Measurements from ENCODE around the gene KLHL3.

The KLHL3 gene

DNA sequence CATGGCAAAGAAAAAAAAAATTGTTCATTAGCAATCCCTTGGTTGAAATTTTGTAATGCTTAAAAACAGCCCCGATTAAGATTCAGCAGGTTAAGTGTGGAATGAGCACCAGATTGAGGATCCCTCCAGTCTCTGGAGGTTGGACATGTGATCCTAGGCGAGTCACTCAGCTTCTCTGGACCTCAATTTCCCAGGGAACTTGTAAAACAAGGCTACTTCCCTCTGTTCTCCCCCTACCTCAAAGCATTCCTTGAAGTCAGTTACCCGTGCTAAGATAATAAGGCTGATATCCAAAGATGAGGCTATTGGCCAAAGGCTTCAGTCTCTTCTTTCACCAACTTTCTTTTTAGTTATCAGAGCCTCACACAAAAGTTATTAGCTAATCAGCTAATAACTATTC lies 2.9 kb downstream of the KLHL3 start:
- TF ChIP-seq, protein P1, sequence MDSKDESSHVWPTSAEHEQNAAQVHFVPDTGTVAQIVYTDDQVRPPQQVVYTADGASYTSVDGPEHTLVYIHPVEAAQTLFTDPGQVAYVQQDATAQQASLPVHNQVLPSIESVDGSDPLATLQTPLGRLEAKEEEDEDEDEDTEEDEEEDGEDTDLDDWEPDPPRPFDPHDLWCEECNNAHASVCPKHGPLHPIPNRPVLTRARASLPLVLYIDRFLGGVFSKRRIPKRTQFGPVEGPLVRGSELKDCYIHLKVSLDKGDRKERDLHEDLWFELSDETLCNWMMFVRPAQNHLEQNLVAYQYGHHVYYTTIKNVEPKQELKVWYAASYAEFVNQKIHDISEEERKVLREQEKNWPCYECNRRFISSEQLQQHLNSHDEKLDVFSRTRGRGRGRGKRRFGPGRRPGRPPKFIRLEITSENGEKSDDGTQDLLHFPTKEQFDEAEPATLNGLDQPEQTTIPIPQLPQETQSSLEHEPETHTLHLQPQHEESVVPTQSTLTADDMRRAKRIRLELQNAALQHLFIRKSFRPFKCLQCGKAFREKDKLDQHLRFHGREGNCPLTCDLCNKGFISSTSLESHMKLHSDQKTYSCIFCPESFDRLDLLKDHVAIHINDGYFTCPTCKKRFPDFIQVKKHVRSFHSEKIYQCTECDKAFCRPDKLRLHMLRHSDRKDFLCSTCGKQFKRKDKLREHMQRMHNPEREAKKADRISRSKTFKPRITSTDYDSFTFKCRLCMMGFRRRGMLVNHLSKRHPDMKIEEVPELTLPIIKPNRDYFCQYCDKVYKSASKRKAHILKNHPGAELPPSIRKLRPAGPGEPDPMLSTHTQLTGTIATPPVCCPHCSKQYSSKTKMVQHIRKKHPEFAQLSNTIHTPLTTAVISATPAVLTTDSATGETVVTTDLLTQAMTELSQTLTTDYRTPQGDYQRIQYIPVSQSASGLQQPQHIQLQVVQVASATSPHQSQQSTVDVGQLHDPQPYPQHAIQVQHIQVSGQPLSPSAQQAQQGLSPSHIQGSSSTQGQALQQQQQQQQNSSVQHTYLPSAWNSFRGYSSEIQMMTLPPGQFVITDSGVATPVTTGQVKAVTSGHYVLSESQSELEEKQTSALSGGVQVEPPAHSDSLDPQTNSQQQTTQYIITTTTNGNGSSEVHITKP (tag by site-specific recombination; IDR thresholded peaks at IDR 0.05) = no peak
- no peak for TF ChIP-seq ZNF561 (tag by site-specific recombination; IDR thresholded peaks at IDR 0.05; ENCODE audit: borderline replicate concordance)
- TF ChIP-seq, protein P2, sequence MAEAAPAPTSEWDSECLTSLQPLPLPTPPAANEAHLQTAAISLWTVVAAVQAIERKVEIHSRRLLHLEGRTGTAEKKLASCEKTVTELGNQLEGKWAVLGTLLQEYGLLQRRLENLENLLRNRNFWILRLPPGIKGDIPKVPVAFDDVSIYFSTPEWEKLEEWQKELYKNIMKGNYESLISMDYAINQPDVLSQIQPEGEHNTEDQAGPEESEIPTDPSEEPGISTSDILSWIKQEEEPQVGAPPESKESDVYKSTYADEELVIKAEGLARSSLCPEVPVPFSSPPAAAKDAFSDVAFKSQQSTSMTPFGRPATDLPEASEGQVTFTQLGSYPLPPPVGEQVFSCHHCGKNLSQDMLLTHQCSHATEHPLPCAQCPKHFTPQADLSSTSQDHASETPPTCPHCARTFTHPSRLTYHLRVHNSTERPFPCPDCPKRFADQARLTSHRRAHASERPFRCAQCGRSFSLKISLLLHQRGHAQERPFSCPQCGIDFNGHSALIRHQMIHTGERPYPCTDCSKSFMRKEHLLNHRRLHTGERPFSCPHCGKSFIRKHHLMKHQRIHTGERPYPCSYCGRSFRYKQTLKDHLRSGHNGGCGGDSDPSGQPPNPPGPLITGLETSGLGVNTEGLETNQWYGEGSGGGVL (tag by site-specific recombination; IDR thresholded peaks at IDR 0.05) = 0 out of 2 replicates have a peak, but pooled peaks have one; percentile 28
- Histone ChIP-seq H3K36me3 (ENCODE audit: control insufficient read depth in 2 of 2, insufficient read depth in 1 of 2, low read length in 2 of 2) (no peaks in the 10 kb centered on the region), H3K27ac (ENCODE audit: extremely low read depth, low read depth, low read length) (no peak overlapping the region), H3K4me1 (ENCODE audit: control insufficient read depth, insufficient read depth, low read length) (0 out of 2 replicates have a peak, but pooled peaks cover 6% of the 10 kb centered on the region), H3K4me3 (ENCODE audit: low read depth, low read length) (no peak overlapping the region), H3K9me3 (ENCODE audit: control insufficient read depth, insufficient read depth, low read depth, low read length) (no peaks in the 10 kb centered on the region)
- POLR2A ChIA-PET = no interaction called here
- CTCF ChIA-PET = interaction anchor here (0.7 to 2.9 kb wide), 4 partner anchors 9 to 102 kb away, joined by 3 to 17 read pairs (median 10); no protein-coding TSS in a partner anchor

DNA sequence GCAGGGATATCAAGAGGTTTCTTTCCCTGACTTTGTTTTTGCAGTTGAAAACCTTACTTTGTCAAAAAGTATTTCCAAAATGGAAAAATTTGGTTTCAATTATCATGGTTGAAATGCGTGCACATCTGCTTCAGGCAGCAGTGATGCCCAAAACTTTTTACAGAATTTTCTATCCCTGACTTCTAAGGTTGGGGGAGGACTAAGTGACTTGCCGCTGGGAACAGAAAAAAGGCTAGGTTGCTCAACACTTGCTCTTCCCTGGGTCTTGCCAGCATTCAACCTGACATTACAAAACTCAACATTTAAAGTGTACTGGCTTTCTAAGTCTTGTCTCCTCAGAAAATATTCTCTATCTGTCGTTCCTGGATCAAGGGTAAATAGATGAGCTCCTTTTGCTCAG lies 4.7 kb downstream of the KLHL3 start:
- no peak for TF ChIP-seq ZNF548 (tag by site-specific recombination; IDR thresholded peaks at IDR 0.05)
- no peak for TF ChIP-seq ZNF19 (tag by site-specific recombination; IDR thresholded peaks at IDR 0.05; ENCODE audit: low read depth)
- TF ChIP-seq ZNF843 (tag by site-specific recombination; IDR thresholded peaks at IDR 0.05) = no peak
- TF ChIP-seq ZBTB1 (tag by site-specific recombination; IDR thresholded peaks at IDR 0.05) = no peak
- no peak for TF ChIP-seq SP2 (tag by site-specific recombination; IDR thresholded peaks at IDR 0.05)
- TF ChIP-seq, protein P3, sequence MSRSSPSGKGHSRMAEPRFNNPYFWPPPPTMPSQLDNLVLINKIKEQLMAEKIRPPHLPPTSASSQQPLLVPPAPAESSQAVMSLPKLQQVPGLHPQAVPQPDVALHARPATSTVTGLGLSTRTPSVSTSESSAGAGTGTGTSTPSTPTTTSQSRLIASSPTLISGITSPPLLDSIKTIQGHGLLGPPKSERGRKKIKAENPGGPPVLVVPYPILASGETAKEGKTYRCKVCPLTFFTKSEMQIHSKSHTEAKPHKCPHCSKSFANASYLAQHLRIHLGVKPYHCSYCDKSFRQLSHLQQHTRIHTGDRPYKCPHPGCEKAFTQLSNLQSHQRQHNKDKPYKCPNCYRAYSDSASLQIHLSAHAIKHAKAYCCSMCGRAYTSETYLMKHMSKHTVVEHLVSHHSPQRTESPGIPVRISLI (tag by site-specific recombination; IDR thresholded peaks at IDR 0.05) = no peak
- TF ChIP-seq ZNF510 (tag by site-specific recombination; IDR thresholded peaks at IDR 0.05; ENCODE audit: insufficient replicate concordance) = no peak
- no peak for TF ChIP-seq ZNF214 (tag by site-specific recombination; IDR thresholded peaks at IDR 0.05; ENCODE audit: borderline replicate concordance)
- TF ChIP-seq, protein P4, sequence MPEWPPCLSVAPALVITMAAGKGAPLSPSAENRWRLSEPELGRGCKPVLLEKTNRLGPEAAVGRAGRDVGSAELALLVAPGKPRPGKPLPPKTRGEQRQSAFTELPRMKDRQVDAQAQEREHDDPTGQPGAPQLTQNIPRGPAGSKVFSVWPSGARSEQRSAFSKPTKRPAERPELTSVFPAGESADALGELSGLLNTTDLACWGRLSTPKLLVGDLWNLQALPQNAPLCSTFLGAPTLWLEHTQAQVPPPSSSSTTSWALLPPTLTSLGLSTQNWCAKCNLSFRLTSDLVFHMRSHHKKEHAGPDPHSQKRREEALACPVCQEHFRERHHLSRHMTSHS (tag by site-specific recombination; IDR thresholded peaks at IDR 0.05) = no peak
- no peak for TF ChIP-seq ZNF707 (tag by site-specific recombination; IDR thresholded peaks at IDR 0.05)
- TF ChIP-seq ZNF146 (tag by site-specific recombination; IDR thresholded peaks at IDR 0.05) = no peak
- no peak for TF ChIP-seq IKZF3 (tag by site-specific recombination; IDR thresholded peaks at IDR 0.05)
- TF ChIP-seq, protein P5, sequence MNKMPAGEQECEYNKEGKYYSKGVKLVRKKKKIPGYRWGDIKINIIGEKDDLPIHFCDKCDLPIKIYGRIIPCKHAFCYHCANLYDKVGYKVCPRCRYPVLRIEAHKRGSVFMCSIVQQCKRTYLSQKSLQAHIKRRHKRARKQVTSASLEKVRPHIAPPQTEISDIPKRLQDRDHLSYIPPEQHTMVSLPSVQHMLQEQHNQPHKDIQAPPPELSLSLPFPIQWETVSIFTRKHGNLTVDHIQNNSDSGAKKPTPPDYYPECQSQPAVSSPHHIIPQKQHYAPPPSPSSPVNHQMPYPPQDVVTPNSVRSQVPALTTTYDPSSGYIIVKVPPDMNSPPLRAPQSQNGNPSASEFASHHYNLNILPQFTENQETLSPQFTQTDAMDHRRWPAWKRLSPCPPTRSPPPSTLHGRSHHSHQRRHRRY (tag by site-specific recombination; IDR thresholded peaks at IDR 0.05) = no peak
- TF ChIP-seq ZNF48 (tag by site-specific recombination; IDR thresholded peaks at IDR 0.05) = no peak
- no peak for TF ChIP-seq ZNF404 (tag by site-specific recombination; IDR thresholded peaks at IDR 0.05)
- ChIA-PET CTCF (interaction anchor here (0.7 to 1.4 kb wide), 3 partner anchors 11 to 232 kb away, joined by 3 to 11 read pairs (median 3); no protein-coding TSS in a partner anchor), POLR2A (no interaction called here)
- Histone ChIP-seq H3K4me3 (ENCODE audit: low read depth, low read length) (no peak overlapping the region), H3K27ac (ENCODE audit: extremely low read depth, low read depth, low read length) (no peak overlapping the region), H3K4me1 (ENCODE audit: control insufficient read depth, insufficient read depth, low read length) (0 out of 2 replicates have a peak, but pooled peaks cover 5% of the 10 kb centered on the region), H3K36me3 (ENCODE audit: control insufficient read depth in 2 of 2, insufficient read depth in 1 of 2, low read length in 2 of 2) (no peaks in the 10 kb centered on the region), H3K9me3 (ENCODE audit: control insufficient read depth, insufficient read depth, low read depth, low read length) (no peaks in the 10 kb centered on the region)
